SK-N-SH (cell line): Measurements from ENCODE around the gene DCXR. TPM values are rescaled to one million over a fixed set of nuclear protein-coding genes. Genes with fewer than 3 reads are reported as not detected.

ENCODE experiments used
- CTCF ChIA-PET: fragments of 300-600, 350-600 bp; formaldehyde crosslinking; extraction: SDS; loops from one replicate; lab custom pipeline; 2021; lab: Yijun Ruan, JAX
- POLR2A ChIA-PET: fragments of 350-600 bp; sonication (Branson Sonifier 250); formaldehyde crosslinking; extraction: SDS; loops from one replicate; lab custom pipeline; 2020; ENCODE audit warnings: antibody characterized with exemption, inconsistent platforms; lab: Yijun Ruan, JAX
- DNase-seq: peaks from one replicate; pipeline ENCODE4 v3.0.0; 2012
- H2AFZ ChIP-seq: fragments of 200-600 bp; sonication (generic); 2 replicates; pipeline ENCODE4 v1.8.1; 2016; ENCODE audit warnings: antibody characterized with exemption, mild to moderate bottlenecking, low read depth
- H3F3A ChIP-seq: fragments of 200-600 bp; sonication (generic); replicated peaks from 2 replicates; pipeline ENCODE3; 2016; ENCODE audit warnings: antibody characterized with exemption, mild to moderate bottlenecking; ENCODE audit not compliant: insufficient read depth
- H3K27ac ChIP-seq, 2 experiments: fragments of 200-500 bp in 1 of 2; fragments of 200-600 bp in 1 of 2; sonication (Bioruptor generic) in 1 of 2; sonication (generic), shearing (Covaris generic) in 1 of 2; 2 replicates each; pipeline versions ENCODE4 v1.5.1 to v1.6.1; 2014 to 2016; ENCODE audit warnings: low read depth in 2 of 2, inconsistent platforms in 1 of 2, low read length in 1 of 2, mild to moderate bottlenecking in 1 of 2, mixed read lengths in 1 of 2
- H3K27me3 ChIP-seq: fragments of 200-600 bp; sonication (generic), shearing (Covaris generic); 2 replicates; pipeline ENCODE4 v1.6.1; 2016; ENCODE audit warnings: mixed run types; ENCODE audit not compliant: insufficient read depth
- H3K36me3 ChIP-seq, 2 experiments: fragments of 200-500 bp in 1 of 2; fragments of 200-600 bp in 1 of 2; sonication (Bioruptor generic) in 1 of 2; sonication (generic) in 1 of 2; replicated peaks in 1 of 2; 2 replicates each; pipeline versions ENCODE3 to v1.5.1; 2014 to 2016; ENCODE audit warnings: low read length in 1 of 2, mild to moderate bottlenecking in 1 of 2; ENCODE audit not compliant: insufficient read depth in 2 of 2, control insufficient read depth in 1 of 2
- H3K4me1 ChIP-seq, 2 experiments: fragments of 200-500 bp in 1 of 2; fragments of 200-600 bp in 1 of 2; sonication (Bioruptor generic) in 1 of 2; sonication (generic), shearing (Covaris generic) in 1 of 2; 2 replicates each; pipeline versions ENCODE4 v1.5.1 to v1.6.1; 2014 to 2016; ENCODE audit warnings: low read depth in 1 of 2, low read length in 1 of 2, mixed run types in 1 of 2; ENCODE audit not compliant: insufficient read depth in 2 of 2, control insufficient read depth in 1 of 2
- H3K4me2 ChIP-seq: fragments of 200-600 bp; sonication (generic), shearing (Covaris generic); 2 replicates; pipeline ENCODE4 v1.6.1; 2017; ENCODE audit warnings: mixed run types
- H3K4me3 ChIP-seq, 2 experiments: fragments of 200-500 bp in 1 of 2; fragments of 200-600 bp in 1 of 2; sonication (Bioruptor generic) in 1 of 2; sonication (generic), shearing (Covaris generic) in 1 of 2; 2 replicates each; pipeline versions ENCODE4 v1.5.1 to v1.8.1; 2014 to 2016; ENCODE audit warnings: low read depth in 2 of 2, inconsistent platforms in 1 of 2, low read length in 1 of 2, mild to moderate bottlenecking in 1 of 2, mixed read lengths in 1 of 2, moderate library complexity in 1 of 2
- H3K79me2 ChIP-seq: fragments of 200-600 bp; sonication (generic); 2 replicates; pipeline ENCODE4 v1.8.1; 2017; ENCODE audit warnings: mild to moderate bottlenecking; ENCODE audit not compliant: insufficient read depth
- H3K9ac ChIP-seq: fragments of 200-600 bp; sonication (generic); 2 replicates; pipeline ENCODE4 v1.6.1; 2017; ENCODE audit warnings: mixed run types
- H3K9me2 ChIP-seq: fragments of 200-600 bp; sonication (generic); 2 replicates; pipeline ENCODE4 v1.6.1; 2017; ENCODE audit warnings: mixed run types
- H3K9me3 ChIP-seq: fragments of 200-600 bp; sonication (generic); 2 replicates; pipeline ENCODE4 v1.6.1; 2017; ENCODE audit warnings: mixed run types, mild to moderate bottlenecking, moderate library complexity
- H4K20me1 ChIP-seq: fragments of 200-600 bp; sonication (generic); 2 replicates; pipeline ENCODE4 v1.6.1; 2017; ENCODE audit warnings: mild to moderate bottlenecking, mixed run types; ENCODE audit not compliant: insufficient read depth
- CHD2 ChIP-seq: fragments of 150-350 bp; IDR thresholded peaks from 2 replicates; pipeline ENCODE4 v1.6.1; 2018; ENCODE audit warnings: low read length; ENCODE audit not compliant: partially characterized antibody
- EZH2phosphoT487 ChIP-seq: fragments of 200-600 bp; sonication (generic); IDR thresholded peaks from 2 replicates; pipeline ENCODE4 v1.6.1; 2017; ENCODE audit warnings: low read depth, mixed run types, mild to moderate bottlenecking, antibody characterized with exemption, moderate library complexity, borderline replicate concordance
- GABPA ChIP-seq: IDR thresholded peaks from 2 replicates; pipeline ENCODE4 v1.4.0; 2012; ENCODE audit warnings: low read depth, mild to moderate bottlenecking
- GATA2 ChIP-seq: sonication (generic); formaldehyde crosslinking; IDR thresholded peaks from 2 replicates; pipeline ENCODE4 v1.5.0; 2020; ENCODE audit warnings: mild to moderate bottlenecking, missing genetic modification reagents
- NFIC ChIP-seq: IDR thresholded peaks from 2 replicates; pipeline ENCODE4 v1.4.0; 2012; ENCODE audit warnings: borderline replicate concordance
- NRF1 ChIP-seq: IDR thresholded peaks from 2 replicates; pipeline ENCODE4 v1.6.1; 2012; ENCODE audit warnings: low read depth, mild to moderate bottlenecking, low read length
- POLR2AphosphoS5 ChIP-seq: IDR thresholded peaks from 2 replicates; pipeline ENCODE4 v1.6.1; 2012; ENCODE audit warnings: low read depth, low read length
- TCF12 ChIP-seq: IDR thresholded peaks from 2 replicates; pipeline ENCODE4 v1.4.0; 2012
- WGBS: methylation state at CpG from one replicate; pipeline ENCODE4 v1.1.6; 2017; ENCODE audit warnings: low lambda C conversion rate; 5-methylcytosine and 5-hydroxymethylcytosine counted together
- polyA plus RNA-seq, 3 experiments: library from polyadenylated mRNA; depleted of rRNA; stranded (reverse); fragments of >200 nt; gene quantifications; 2 replicates each; pipeline ENCODE4 v1.2.3, GENCODE V29; 2012
- TF ChIP-seq, protein P1 (sequence below): IDR thresholded peaks from 2 replicates; pipeline ENCODE4 v1.4.0; 2012; ENCODE audit warnings: low read depth, borderline replicate concordance

The DCXR gene
- polyA plus RNA-seq, 1 of the 3 experiments (the other 2 are of a cell fraction) = 190 TPM

- ChIA-PET CTCF (interaction anchor here (4.4 kb wide), 1 partner anchor 40 kb away, joined by 53 read pairs; the partner anchor contains the start of gene NOTUM), POLR2A (no interaction called here)
- Histone ChIP-seq H3K79me2 (peaks cover 14% of the 10 kb centered on the region), H4K20me1 (no peaks in the 10 kb centered on the region), H3K9ac (no peak overlapping the region), H3K36me3 (no peaks in the 10 kb centered on the region), H3K4me1 (peaks cover 3 to 32% of the 10 kb centered on the region in 2 experiments; a peak in 3 of 4 replicates), H3K4me2 (no peak overlapping the region), H3K27me3 (no peaks in the 10 kb centered on the region), H3F3A (peaks cover 28% of the 10 kb centered on the region), H3K9me3 (no peaks in the 10 kb centered on the region), H3K27ac (no peak overlapping the region), H2AFZ (no peak overlapping the region), H3K9me2 (no peaks in the 10 kb centered on the region), H3K4me3 (no peak overlapping the region)
- DNase-seq = no peak
- 96% methylated on average over 9 of the region's 32 CpGs for WGBS
- TF ChIP-seq GATA2 (CRISPR knock-in tag) (no peak), POLR2AphosphoS5 (no peak), EZH2phosphoT487 (no peak), NFIC (no peak)
Measured at GRCh38 chr17:82000803-82001570, 36.5 kb downstream of the DCXR start.

- ChIA-PET CTCF (interaction anchor here (6.3 kb wide), 1 partner anchor 39 kb away, joined by 56 read pairs; the partner anchor contains the start of gene NOTUM), POLR2A (no interaction called here)
- Histone ChIP-seq H3K4me3 (no peak overlapping the region), H4K20me1 (no peaks in the 10 kb centered on the region), H3K36me3 (no peaks in the 10 kb centered on the region), H3K27ac (no peak overlapping the region), H3K4me2 (no peak overlapping the region), H3K9ac (no peak overlapping the region), H3K79me2 (peaks cover 11% of the 10 kb centered on the region), H3K27me3 (no peaks in the 10 kb centered on the region), H3K4me1 (peaks cover 3 to 25% of the 10 kb centered on the region in 2 experiments; a peak in 3 of 4 replicates), H3F3A (peaks cover 28% of the 10 kb centered on the region), H3K9me2 (no peaks in the 10 kb centered on the region), H3K9me3 (no peaks in the 10 kb centered on the region), H2AFZ (no peak overlapping the region)
- TF ChIP-seq NRF1 (no peak), TCF12 (no peak), GABPA (no peak), EZH2phosphoT487 (no peak), CHD2 (no peak), GATA2 (CRISPR knock-in tag) (no peak)
- TF ChIP-seq, protein P1, sequence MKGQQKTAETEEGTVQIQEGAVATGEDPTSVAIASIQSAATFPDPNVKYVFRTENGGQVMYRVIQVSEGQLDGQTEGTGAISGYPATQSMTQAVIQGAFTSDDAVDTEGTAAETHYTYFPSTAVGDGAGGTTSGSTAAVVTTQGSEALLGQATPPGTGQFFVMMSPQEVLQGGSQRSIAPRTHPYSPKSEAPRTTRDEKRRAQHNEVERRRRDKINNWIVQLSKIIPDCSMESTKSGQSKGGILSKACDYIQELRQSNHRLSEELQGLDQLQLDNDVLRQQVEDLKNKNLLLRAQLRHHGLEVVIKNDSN = no peak
- DNase-seq = no peak
- 94% methylated on average over 31 of the region's 36 CpGs for WGBS
Measured at GRCh38 chr17:81999976-82000802, 37.3 kb downstream of the DCXR start.
